ENCODE measurements around the gene GKAP1.
A peak's percentile ranks its signal among the peaks of the same experiment; 100 is the strongest.
"Not testable (repeated sequence)": the region's sequence is repeated elsewhere in the genome, so short reads cannot be mapped to it uniquely, and the experiment has no call there.

Gene GKAP1

GRCh38 chr9:83728591-83729368 is 88.8 kb downstream of the GKAP1 start:
- DNase-seq, result not testable (repeated sequence)

DNA sequence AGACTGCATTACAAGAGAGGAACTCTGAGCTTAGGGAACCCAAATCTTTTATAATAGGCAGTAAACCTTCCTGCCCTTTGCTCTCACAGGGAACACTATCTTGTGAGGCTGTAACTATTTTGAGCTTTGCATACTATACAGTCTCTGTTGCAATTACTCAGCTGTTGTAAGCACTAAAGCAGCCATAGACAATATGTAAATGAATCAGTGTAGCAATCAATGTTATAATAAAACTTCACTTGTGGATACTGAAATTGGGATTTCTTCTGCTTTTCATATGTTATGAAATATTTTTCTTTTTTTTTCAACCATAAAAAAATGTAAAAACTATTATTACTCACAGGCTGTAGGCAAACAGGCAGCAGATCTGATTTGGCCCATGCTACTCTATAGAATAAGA is 93.1 kb downstream of the GKAP1 start:
- peak; percentile 50 for DNase-seq

- no peak for DNase-seq
Measured at GRCh38 chr9:83722726-83723495, 94.7 kb downstream of the GKAP1 start.

- DNase-seq, result no peak
Measured at GRCh38 chr9:83721509-83721908, 96.1 kb downstream of the GKAP1 start.

DNA sequence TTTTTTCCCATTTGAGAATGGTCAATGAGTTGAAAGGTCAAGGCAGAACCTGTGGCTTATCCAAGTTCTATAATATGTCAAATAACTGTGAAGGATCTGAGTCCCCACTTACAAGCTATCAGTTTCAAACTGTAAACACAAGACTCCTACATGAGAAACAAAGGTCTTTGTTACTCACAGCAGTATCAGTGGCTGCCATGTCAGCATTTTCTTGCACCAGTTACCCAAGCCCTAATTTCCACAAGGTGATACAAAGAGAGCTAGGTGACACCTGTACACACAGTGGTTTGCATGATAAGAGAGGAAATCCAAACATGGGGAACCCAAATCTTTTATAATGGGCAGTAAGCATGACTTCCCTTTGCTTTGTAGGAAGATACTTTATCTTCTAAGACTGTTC is 101.8 kb downstream of the GKAP1 start:
- DNase-seq, result no peak

DNA sequence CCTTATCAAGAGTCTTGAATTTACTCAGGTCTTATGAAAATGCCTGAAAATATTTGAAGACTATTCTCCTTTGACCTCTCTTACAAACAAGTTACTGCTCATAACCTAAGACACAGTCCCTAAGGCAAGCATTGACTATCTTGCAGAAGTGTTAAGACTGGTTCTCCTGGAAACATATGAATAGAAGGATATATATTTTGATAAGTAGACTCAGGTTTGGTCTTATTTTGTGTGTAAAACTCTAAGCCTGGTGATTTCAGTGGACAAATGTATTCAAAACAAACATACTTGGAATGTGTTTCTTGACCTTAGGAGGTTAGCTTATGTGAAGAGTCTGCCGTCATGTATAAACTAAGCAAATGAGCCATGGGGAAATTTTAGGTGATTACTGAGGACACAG is 102.3 kb downstream of the GKAP1 start:
- DNase-seq, result no peak

GRCh38 chr9:83714329-83714728 is 103.2 kb downstream of the GKAP1 start:
- peak; percentile 65 for DNase-seq

DNA sequence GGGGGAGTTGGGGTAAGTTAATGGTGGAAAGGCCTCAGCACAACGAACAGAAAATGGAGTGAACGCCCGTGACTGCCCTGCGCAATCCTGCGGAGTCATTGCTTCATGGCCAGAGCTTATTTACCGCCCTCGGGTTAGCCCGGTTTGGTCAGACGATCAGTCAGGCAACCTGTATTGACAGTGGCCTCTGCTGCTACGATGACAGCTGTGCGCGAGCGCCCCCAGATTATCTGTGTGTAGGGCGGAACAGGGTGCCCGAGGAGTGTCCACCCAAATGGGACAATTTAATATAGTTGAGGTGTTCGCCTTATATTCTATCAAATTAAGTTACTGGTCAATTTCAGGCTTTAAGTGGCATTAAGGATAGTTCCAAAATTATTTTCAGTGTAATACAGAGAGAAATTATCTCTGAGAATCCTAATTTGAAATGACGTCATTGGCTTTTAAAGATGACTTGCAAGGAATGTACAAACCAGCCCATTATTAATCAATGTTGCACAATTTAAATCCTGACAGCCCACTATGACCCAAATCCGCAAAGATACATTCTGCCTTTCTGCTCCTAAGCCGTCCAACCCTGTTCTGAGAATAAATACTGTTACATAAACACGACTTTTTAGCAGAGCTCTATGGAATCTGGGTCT is 108.9 kb downstream of the GKAP1 start:
- DNase-seq, result peak; percentile 83

DNA sequence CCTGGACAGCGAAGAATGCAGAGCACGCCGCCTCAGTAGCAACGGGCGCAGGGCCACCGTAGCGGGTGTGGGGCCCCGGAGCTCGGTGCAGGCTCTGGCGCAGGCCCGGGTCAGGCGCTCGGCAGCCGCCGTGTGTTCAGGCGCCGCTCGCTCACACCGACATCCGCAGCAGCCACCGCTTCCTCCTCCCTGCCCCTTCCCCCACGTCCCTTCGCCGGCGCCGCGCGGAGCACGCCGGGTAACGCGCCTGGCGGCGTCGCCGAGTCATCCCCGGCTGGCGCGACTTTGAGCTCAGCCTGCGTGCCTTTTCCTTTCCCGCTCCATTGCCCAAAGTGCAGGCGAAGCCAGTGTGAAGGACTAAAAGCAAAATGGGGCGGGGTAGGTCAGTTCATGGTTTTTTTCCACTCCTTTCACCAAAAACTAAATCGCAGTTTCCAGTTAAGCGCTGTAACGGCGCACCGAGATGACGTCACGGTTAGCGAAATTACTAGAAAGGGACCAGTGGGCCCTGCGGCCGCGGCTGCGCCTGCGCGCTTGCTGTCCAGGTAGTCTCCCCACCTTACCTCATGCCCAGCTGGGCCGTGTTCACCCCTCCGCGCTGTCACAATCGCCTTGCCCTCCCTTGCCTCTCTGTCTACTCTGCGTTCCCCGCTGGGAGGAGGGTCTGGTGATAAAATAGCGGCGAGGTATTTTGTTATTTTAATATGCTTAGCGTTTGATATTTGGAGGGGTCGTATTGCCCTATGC is 109.6 kb downstream of the GKAP1 start, which contains the start of gene UBQLN1:
TSS of gene UBQLN1 (minus strand) at position 191 of the 747 bp plus-strand sequence. CDS start 279 bp downstream, outside the sequence.
- DNase-seq, result peak; percentile 79

DNA sequence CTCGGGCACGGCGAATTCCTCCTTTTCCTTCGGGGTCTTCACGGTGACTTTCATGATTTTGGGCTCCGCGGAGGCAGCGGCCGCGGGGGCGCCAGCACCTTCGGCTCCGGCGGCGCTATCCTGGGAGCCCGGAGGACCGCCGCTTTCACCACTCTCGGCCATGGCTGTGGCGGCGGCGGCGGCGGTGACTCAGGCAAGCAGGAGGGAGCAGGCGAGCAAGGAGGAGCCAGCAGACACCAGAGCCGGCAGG is 110.1 kb downstream of the GKAP1 start:
- peak; percentile 62 for DNase-seq

DNA sequence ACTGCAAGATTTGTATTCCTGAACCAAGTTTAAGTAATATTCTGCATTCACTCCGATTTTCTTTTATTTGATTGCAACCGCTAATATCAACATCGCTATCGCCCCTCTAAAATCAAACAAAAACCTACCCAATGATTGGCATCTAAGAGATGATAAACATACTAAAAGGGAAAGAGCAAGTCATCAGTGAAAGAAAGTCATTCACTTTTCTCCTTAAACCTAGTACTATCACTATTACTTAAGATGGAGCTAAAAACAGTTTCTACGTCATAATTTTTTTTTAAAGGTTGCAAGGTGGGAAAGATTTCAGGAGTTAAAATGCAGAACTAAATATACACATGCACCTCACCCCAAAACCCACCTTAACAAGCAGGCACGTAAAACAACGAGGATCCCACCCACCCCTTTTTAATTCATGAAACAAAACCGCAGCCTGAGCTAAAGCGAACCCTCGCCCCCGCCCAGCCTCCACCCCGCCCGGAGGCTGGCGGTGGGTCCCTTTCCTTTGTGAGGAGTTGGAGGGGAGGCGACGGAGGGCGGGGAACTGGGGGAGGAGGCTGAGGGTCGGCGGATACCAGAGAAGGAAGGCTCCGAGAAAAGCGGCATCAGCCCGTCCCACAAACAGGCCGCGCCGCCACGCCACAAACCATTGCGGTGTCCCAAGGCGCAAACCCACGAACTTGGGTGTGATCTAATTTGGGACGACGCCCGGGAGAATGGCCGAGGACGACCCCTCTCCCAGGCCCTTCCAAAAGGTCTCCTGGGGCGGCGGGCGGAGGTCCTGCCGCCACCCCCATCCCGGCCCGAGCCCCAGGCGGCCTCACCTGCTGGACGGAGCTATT is 110.7 kb downstream of the GKAP1 start:
- peak; percentile 27 for DNase-seq

- not testable (repeated sequence) for DNase-seq
Measured at GRCh38 chr9:83705219-83705651, 112.3 kb downstream of the GKAP1 start.

GRCh38 chr9:83701769-83702168 is 115.8 kb downstream of the GKAP1 start:
- no peak for DNase-seq

DNA sequence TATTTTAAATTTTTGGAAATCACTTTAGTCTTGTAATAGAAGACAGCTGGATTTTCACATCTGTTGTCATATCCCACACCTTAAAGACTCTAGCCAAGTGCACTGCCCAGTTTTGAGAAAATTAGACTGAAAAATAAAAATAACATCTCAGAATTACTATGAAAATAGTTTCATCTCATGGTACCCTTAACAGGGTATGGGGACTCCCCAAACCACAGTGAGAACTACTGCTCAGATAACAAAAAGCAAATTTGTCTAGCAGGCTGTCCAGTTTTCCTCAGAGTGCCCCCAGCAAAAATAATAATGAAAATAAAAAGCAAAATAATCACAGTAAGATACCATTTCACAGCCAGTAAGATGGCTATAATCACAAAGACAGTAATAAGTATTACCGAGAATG is 116.3 kb downstream of the GKAP1 start:
- no peak for DNase-seq

DNA sequence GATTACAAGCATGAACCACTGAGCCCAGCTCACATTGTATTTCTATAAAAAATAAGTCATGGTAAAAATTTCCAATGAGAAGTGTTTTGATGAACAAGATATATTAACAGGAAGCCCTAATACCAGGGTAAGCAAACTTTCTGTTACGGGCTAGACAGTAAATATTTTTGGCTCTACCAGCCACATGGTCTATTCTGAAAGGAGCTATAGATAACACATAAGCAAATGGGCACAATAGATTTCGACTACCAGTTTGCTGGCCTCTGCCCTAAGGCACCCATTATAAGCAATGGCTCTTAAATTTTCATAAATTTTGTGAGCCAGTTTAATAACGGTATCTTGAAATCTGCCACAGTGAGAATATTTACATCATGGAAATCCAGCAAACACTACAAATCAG is 118.0 kb downstream of the GKAP1 start:
- DNase-seq, result no peak

DNA sequence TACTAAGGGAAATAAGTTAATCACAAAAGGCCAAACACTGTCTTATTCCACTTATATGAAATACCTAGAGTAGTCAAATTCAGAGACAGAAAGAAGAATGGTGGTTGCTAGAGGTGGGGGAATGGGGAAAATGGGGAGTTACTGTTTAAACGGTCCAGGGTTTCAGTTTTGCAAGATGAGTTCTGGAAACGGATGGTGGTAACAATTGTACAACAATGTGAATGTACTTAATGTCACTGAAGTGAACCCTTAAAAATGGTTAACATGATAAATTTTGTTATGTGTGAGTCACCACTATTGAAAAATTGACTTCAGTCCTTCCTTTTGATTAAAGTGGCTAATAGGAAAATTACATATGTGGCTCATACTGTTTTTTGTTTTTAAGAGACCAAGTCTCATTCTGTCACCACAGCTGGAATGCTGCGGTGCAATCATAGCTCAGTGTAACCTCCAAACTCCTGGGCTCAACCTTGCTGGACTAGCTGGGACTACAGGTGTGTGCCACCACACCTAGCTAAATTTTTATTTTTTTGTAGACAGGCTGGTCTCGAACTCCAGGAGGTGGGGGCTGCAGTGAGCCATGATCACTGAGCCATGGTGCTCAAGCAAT is 118.5 kb downstream of the GKAP1 start:
- no peak for DNase-seq

GRCh38 chr9:83691492-83691891 is 126.1 kb downstream of the GKAP1 start:
- no peak for DNase-seq
